T1000 (cell line): ENCODE data around the gene GATA2.

Source experiments
- DNase-seq: peaks from one replicate; lab custom pipeline; 2025; ENCODE audit warnings: mixed read lengths; lab: John Stamatoyannopoulos, UW

The GATA2 gene

GRCh38 chr3:128492671-128493569, at the start of gene GATA2:
Gene GATA2 (minus strand): TSS chr3:128493201. CDS start chr3:128487031, 6,170 bp downstream.
- no peak for DNase-seq

- DNase-seq, result no peak
These were observed 48.2 kb upstream of the GATA2 start for GRCh38 chr3:128541246-128541645.

GRCh38 chr3:128539376-128539775, 46.4 kb upstream of the GATA2 start:
- no peak for DNase-seq

GRCh38 chr3:128537091-128537703, 44.2 kb upstream of the GATA2 start:
- no peak for DNase-seq

- DNase-seq, result no peak
These were observed 39.3 kb upstream of the GATA2 start for GRCh38 chr3:128532012-128532983.

- no peak for DNase-seq
These were observed 31.6 kb upstream of the GATA2 start for GRCh38 chr3:128524374-128525299.

GRCh38 chr3:128523591-128523990, 30.6 kb upstream of the GATA2 start:
- DNase-seq, result no peak

- no peak for DNase-seq
These were observed 28.7 kb upstream of the GATA2 start for GRCh38 chr3:128521715-128522114.

GRCh38 chr3:128518587-128519490, 25.8 kb upstream of the GATA2 start:
- DNase-seq, result no peak

- DNase-seq, result no peak
These were observed 24.6 kb upstream of the GATA2 start for GRCh38 chr3:128517648-128518047.

GRCh38 chr3:128515967-128516366, 23.0 kb upstream of the GATA2 start:
- DNase-seq, result no peak

GRCh38 chr3:128508852-128509251, 15.9 kb upstream of the GATA2 start:
- DNase-seq, result no peak

- DNase-seq, result no peak
These were observed 13.8 kb upstream of the GATA2 start for GRCh38 chr3:128506754-128507153.

- no peak for DNase-seq
These were observed 12.8 kb upstream of the GATA2 start for GRCh38 chr3:128505771-128506170.

- no peak for DNase-seq
These were observed 12.1 kb upstream of the GATA2 start for GRCh38 chr3:128504963-128505730.

GRCh38 chr3:128504533-128504915, 11.5 kb upstream of the GATA2 start:
- no peak for DNase-seq

- DNase-seq, result no peak
These were observed 10.9 kb upstream of the GATA2 start for GRCh38 chr3:128503751-128504532.

- DNase-seq, result no peak
These were observed 10.2 kb upstream of the GATA2 start for GRCh38 chr3:128503164-128503651.
